Ishikawa (cell line): ENCODE data around the gene RIN1.

Source experiments
- CEBPB ChIP-seq: IDR thresholded peaks from 2 replicates; pipeline ENCODE4 v1.6.1; 2012
- EGR1 ChIP-seq: IDR thresholded peaks from 2 replicates; pipeline ENCODE4 v1.6.1; 2012
- EP300 ChIP-seq: IDR thresholded peaks from 2 replicates; pipeline ENCODE4 v1.6.1; 2012; ENCODE audit warnings: borderline replicate concordance
- FOXM1 ChIP-seq: IDR thresholded peaks from 2 replicates; pipeline ENCODE4 v1.6.1; 2012; ENCODE audit warnings: low read depth, borderline replicate concordance
- RAD21 ChIP-seq: IDR thresholded peaks from 2 replicates; pipeline ENCODE4 v1.6.1; 2012; ENCODE audit warnings: low read depth
- TCF12 ChIP-seq: IDR thresholded peaks from 2 replicates; pipeline ENCODE4 v1.6.1; 2012; ENCODE audit warnings: low read depth
- TEAD4 ChIP-seq: IDR thresholded peaks from 2 replicates; pipeline ENCODE4 v1.6.1; 2012
- TF ChIP-seq, protein P1 (sequence below): IDR thresholded peaks from 2 replicates; pipeline ENCODE4 v1.6.1; 2012; ENCODE audit warnings: low read depth, mild to moderate bottlenecking
- TF ChIP-seq, protein P2 (sequence below): IDR thresholded peaks from 2 replicates; pipeline ENCODE4 v1.6.1; 2012
- TF ChIP-seq, protein P3 (sequence below): IDR thresholded peaks from 2 replicates; pipeline ENCODE4 v1.6.1; 2012

DNA sequence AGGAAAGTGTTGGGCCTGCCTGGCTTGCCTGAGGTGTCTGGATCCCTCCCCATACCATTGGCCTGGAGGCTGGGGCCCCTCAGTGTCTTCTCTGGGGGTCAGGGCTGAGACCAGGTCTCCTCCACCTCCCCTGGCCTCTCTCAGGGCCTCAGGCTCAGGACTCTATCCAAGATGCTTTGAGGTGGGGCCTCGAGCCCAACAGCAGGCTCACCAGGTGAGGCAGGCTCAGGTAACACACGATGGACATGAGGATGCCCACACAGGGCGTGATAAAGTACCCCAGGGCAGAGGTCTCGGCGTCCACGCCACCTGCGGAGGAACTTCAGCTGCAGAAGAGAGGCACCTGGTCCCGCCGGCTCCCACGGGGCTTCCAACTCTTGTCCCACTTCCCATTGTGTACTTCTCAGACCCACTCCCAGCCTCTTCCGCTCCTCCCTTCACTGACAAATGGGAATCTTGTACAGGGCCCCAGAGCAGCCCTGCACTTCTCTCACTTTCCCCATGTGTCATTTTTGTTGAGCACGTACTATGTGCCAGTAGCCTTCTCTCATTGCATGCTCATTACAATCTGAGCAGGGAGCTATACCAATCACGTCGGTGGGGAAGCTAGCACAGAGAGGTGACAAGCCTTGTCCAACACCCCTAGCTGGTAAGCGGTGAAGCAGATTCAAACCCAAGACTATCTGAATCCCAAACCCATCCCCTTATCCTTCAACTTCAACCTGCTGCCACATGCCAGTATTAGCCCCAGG is 31.5 kb upstream of the RIN1 start:
- TF ChIP-seq EGR1 (no peak), EP300 (no peak), FOXM1 (no peak), TCF12 (no peak), CEBPB (no peak), TEAD4 (no peak), RAD21 (no peak)
- TF ChIP-seq, protein P1, sequence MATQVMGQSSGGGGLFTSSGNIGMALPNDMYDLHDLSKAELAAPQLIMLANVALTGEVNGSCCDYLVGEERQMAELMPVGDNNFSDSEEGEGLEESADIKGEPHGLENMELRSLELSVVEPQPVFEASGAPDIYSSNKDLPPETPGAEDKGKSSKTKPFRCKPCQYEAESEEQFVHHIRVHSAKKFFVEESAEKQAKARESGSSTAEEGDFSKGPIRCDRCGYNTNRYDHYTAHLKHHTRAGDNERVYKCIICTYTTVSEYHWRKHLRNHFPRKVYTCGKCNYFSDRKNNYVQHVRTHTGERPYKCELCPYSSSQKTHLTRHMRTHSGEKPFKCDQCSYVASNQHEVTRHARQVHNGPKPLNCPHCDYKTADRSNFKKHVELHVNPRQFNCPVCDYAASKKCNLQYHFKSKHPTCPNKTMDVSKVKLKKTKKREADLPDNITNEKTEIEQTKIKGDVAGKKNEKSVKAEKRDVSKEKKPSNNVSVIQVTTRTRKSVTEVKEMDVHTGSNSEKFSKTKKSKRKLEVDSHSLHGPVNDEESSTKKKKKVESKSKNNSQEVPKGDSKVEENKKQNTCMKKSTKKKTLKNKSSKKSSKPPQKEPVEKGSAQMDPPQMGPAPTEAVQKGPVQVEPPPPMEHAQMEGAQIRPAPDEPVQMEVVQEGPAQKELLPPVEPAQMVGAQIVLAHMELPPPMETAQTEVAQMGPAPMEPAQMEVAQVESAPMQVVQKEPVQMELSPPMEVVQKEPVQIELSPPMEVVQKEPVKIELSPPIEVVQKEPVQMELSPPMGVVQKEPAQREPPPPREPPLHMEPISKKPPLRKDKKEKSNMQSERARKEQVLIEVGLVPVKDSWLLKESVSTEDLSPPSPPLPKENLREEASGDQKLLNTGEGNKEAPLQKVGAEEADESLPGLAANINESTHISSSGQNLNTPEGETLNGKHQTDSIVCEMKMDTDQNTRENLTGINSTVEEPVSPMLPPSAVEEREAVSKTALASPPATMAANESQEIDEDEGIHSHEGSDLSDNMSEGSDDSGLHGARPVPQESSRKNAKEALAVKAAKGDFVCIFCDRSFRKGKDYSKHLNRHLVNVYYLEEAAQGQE, result no peak
- TF ChIP-seq, protein P2, sequence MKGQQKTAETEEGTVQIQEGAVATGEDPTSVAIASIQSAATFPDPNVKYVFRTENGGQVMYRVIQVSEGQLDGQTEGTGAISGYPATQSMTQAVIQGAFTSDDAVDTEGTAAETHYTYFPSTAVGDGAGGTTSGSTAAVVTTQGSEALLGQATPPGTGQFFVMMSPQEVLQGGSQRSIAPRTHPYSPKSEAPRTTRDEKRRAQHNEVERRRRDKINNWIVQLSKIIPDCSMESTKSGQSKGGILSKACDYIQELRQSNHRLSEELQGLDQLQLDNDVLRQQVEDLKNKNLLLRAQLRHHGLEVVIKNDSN, result no peak
- TF ChIP-seq, protein P3, sequence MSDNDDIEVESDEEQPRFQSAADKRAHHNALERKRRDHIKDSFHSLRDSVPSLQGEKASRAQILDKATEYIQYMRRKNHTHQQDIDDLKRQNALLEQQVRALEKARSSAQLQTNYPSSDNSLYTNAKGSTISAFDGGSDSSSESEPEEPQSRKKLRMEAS, result no peak
